Mucosa of descending colon (tissue), 3 donors: ENCODE data around the gene FAM161B. TPM values are rescaled to one million over a fixed set of nuclear protein-coding genes. Genes with fewer than 3 reads are reported as not detected.
"Not testable (repeated sequence)": the region's sequence is repeated elsewhere in the genome, so short reads cannot be mapped to it uniquely, and the experiment has no call there.

Experiments
- ATAC-seq: fragments of 200-7000 bp; cut with Tn5 transposase; one replicate; pipeline ENCODE4 v1.9.1; 2020; ENCODE audit warnings: mild to moderate bottlenecking, moderate library complexity
- DNase-seq, 3 donors: peaks; one replicate each; pipeline ENCODE4 v3.0.0-alpha.2; 2020
- H3K36me3 ChIP-seq: fragments of 200-600 bp; one replicate; pipeline ENCODE4 v1.8.0; 2021; ENCODE audit warnings: low read depth, mild to moderate bottlenecking
- H3K4me1 ChIP-seq: fragments of 200-600 bp; one replicate; pipeline ENCODE4 v1.8.0; 2021; ENCODE audit warnings: low read depth, mild to moderate bottlenecking
- H3K4me3 ChIP-seq: fragments of 200-600 bp; one replicate; pipeline ENCODE4 v1.8.0; 2021; ENCODE audit warnings: mild to moderate bottlenecking
- H3K9me3 ChIP-seq: fragments of 200-600 bp; one replicate; pipeline ENCODE4 v1.8.0; 2021; ENCODE audit warnings: mild to moderate bottlenecking
- CTCF ChIP-seq: fragments of 200-600 bp; IDR thresholded peaks from one replicate; pipeline ENCODE4 v1.8.0; 2022; ENCODE audit warnings: antibody characterized with exemption, mild to moderate bottlenecking
- intact Hi-C, 2 donors: fragments of 100-400 bp; cut with DNase I in 1 of 2; cut with micrococcal nuclease in 1 of 2; formaldehyde crosslinking; loops; one replicate each; pipeline versions ENCODE4 v1.11.0 to v1.11.1; 2022; cut with DNase I, micrococcal nuclease
- total RNA-seq, 3 donors: library from RNA; stranded (reverse); fragmentation: NEBNext Ultra II Directional in 2 of 3; extraction: Animal tissue kit (Norgen Biotek cat#: 25700) in 2 of 3; gene quantifications; one replicate each; pipeline versions ENCODE4 v1.2.1 to v1.2.4, GENCODE V29; 2021 to 2023
- donor health status: DM: no; HTN: no; CAD: no; lungs with moderate emphysema.
- donor health status: DM: no; HTN: no; CAD: no.
- donor health status: DM: no; HTN: yes; CAD: no.

The FAM161B gene
- total RNA-seq, 3 donors from 2014 or later = 4.0 to 6.8 (median 6.2) TPM

GRCh38 chr14:73995977-73996378, 46.1 kb upstream of the FAM161B start:
- Histone ChIP-seq H3K4me1 (peaks cover 14% of the 10 kb centered on the region), H3K9me3 (no peaks in the 10 kb centered on the region), H3K4me3 (no peak overlapping the region), H3K36me3 (no peaks in the 10 kb centered on the region)
- intact Hi-C loops = no loop called here
- no peak for TF ChIP-seq CTCF
- peak; percentile 49 for ATAC-seq
- DNase-seq = peak in 2 of 3 donors; percentile 66 to 81

- intact Hi-C loops, H3K9me3 ChIP-seq, H3K4me3 ChIP-seq, H3K36me3 ChIP-seq: not testable (repeated sequence)
- peak; percentile 50 for ATAC-seq
- peaks cover 14% of the 10 kb centered on the region for H3K4me1 ChIP-seq
- DNase-seq = peak; percentile 66 to 71 (median 68)
Measured at GRCh38 chr14:73994926-73995325, 45.0 kb upstream of the FAM161B start.

- no peak for TF ChIP-seq CTCF
- Histone ChIP-seq H3K9me3 (no peaks in the 10 kb centered on the region), H3K4me1 (peaks cover 8% of the 10 kb centered on the region), H3K36me3 (peaks cover 4% of the 10 kb centered on the region), H3K4me3 (no peak overlapping the region)
- intact Hi-C loops = no loop called here
- DNase-seq (no peak), ATAC-seq (no peak)
Measured at GRCh38 chr14:73991092-73991491, 41.2 kb upstream of the FAM161B start.

- H3K9me3 ChIP-seq, H3K36me3 ChIP-seq, intact Hi-C loops, DNase-seq, H3K4me3 ChIP-seq, H3K4me1 ChIP-seq: not testable (repeated sequence)
- ATAC-seq = peak; percentile 33
Measured at GRCh38 chr14:73988656-73989055, 38.8 kb upstream of the FAM161B start.

- Histone ChIP-seq H3K4me1 (peaks cover 8% of the 10 kb centered on the region), H3K36me3 (peaks cover 4% of the 10 kb centered on the region)
- intact Hi-C loops = no loop called here
Measured at GRCh38 chr14:73988065-73988464, 38.2 kb upstream of the FAM161B start.

GRCh38 chr14:73977896-73978295, 28.0 kb upstream of the FAM161B start:
- peak; percentile 65 for ATAC-seq

More at GRCh38 chr14:73988065-73988464, 38.2 kb upstream of the FAM161B start:
- TF ChIP-seq CTCF = no peak
- no peak for DNase-seq
- peak; percentile 26 for ATAC-seq
- H3K9me3 ChIP-seq = no peaks in the 10 kb centered on the region
- H3K4me3 ChIP-seq = no peak overlapping the region

More at GRCh38 chr14:73977896-73978295, 28.0 kb upstream of the FAM161B start:
- peaks cover 16% of the 10 kb centered on the region for H3K36me3 ChIP-seq
- no peaks in the 10 kb centered on the region for H3K4me1 ChIP-seq
- no peaks in the 10 kb centered on the region for H3K9me3 ChIP-seq
- intact Hi-C loops = no loop called here
- TF ChIP-seq CTCF = no peak
- DNase-seq = no peak
- no peak overlapping the region for H3K4me3 ChIP-seq
